H1 (cell line): ENCODE data around the gene ZDHHC5. TPM values are rescaled to one million over a fixed set of nuclear protein-coding genes. Genes with fewer than 3 reads are reported as not detected.

ENCODE experiments used
- CTCF ChIA-PET: fragments of 300-600 bp; sonication (Branson Sonifier 250); formaldehyde crosslinking; loops from one replicate; lab custom pipeline; 2021; ENCODE audit not compliant: partially characterized antibody; lab: Charles Lee
- POLR2A ChIA-PET: fragments of 300-600 bp; sonication (Branson Sonifier 250); formaldehyde crosslinking; loops from one replicate; lab custom pipeline; 2021; ENCODE audit warnings: inconsistent platforms; ENCODE audit not compliant: partially characterized antibody; lab: Charles Lee
- DNase-seq, 2 experiments: peaks; one replicate each; pipeline versions ENCODE4 v3.0.0 to v3.0.0-alpha.2; 2010 to 2022; ENCODE audit warnings: low spot score in 2 of 2, low read depth in 1 of 2, mixed read lengths in 1 of 2
- FAIRE-seq: peaks from 2 replicates; lab custom pipeline; 2011; peaks lifted over from hg19 to GRCh38; lab: Jason Lieb, UNC
- H2AFZ ChIP-seq: 2 replicates; pipeline ENCODE4 v1.8.1; 2012; ENCODE audit warnings: low read length, inconsistent platforms
- H2AK5ac ChIP-seq: 2 replicates; pipeline ENCODE4 v1.6.1; 2013; ENCODE audit warnings: low read depth, low read length
- H2BK120ac ChIP-seq: replicated peaks from 2 replicates; pipeline ENCODE3; 2013; ENCODE audit warnings: low read depth, low read length, inconsistent platforms
- H2BK12ac ChIP-seq: 2 replicates; pipeline ENCODE4 v1.6.1; 2013; ENCODE audit warnings: low read depth, low read length
- H2BK15ac ChIP-seq: 2 replicates; pipeline ENCODE4 v1.6.1; 2013; ENCODE audit warnings: low read length
- H2BK20ac ChIP-seq: 2 replicates; pipeline ENCODE4 v1.6.1; 2013; ENCODE audit warnings: low read length
- H2BK5ac ChIP-seq: 2 replicates; pipeline ENCODE4 v1.6.1; 2013; ENCODE audit warnings: low read depth, low read length
- H3K14ac ChIP-seq: 2 replicates; pipeline ENCODE4 v1.6.1; 2013; ENCODE audit warnings: inconsistent platforms; ENCODE audit not compliant: insufficient read length
- H3K18ac ChIP-seq: 2 replicates; pipeline ENCODE4 v1.6.1; 2013; ENCODE audit warnings: low read length; ENCODE audit errors: extremely low read depth
- H3K23ac ChIP-seq: 2 replicates; pipeline ENCODE4 v1.6.1; 2013; ENCODE audit warnings: inconsistent platforms; ENCODE audit not compliant: insufficient read length
- H3K23me2 ChIP-seq: 2 replicates; pipeline ENCODE4 v1.6.1; 2013; ENCODE audit warnings: low read depth, low read length
- H3K27ac ChIP-seq: 2 replicates; pipeline ENCODE4 v1.6.1; 2011; ENCODE audit warnings: low read depth, low read length, inconsistent platforms
- H3K27me3 ChIP-seq, 4 experiments: replicated peaks in 1 of 4; 1 replicate in 1 of 4; 2 replicates in 3 of 4; pipeline versions ENCODE4 v1.6.1 to v1.8.1; 2011 to 2013; ENCODE audit warnings: low read length in 3 of 4, mild to moderate bottlenecking in 3 of 4, inconsistent platforms in 2 of 4, mixed read lengths in 2 of 4, moderate library complexity in 1 of 4; ENCODE audit not compliant: control insufficient read depth in 3 of 4, insufficient read depth in 3 of 4; ENCODE audit errors: extremely low read depth in 1 of 4
- H3K36me3 ChIP-seq, 4 experiments: 2 replicates each; pipeline versions ENCODE4 v1.6.1 to v1.8.1; 2011 to 2013; ENCODE audit warnings: mild to moderate bottlenecking in 4 of 4, low read length in 3 of 4, moderate library complexity in 2 of 4, control low read depth in 1 of 4, inconsistent platforms in 1 of 4; ENCODE audit not compliant: insufficient read depth in 4 of 4, control insufficient read depth in 2 of 4
- H3K4ac ChIP-seq: replicated peaks from 2 replicates; pipeline ENCODE3; 2013; ENCODE audit warnings: low read length, low read depth, mixed read lengths, inconsistent platforms; ENCODE audit not compliant: insufficient read length
- H3K4me1 ChIP-seq, 4 experiments: replicated peaks in 1 of 4; 1 replicate in 1 of 4; 2 replicates in 3 of 4; pipeline versions ENCODE4 v1.6.1 to v1.8.1; 2011 to 2013; ENCODE audit warnings: low read length in 3 of 4, inconsistent platforms in 2 of 4, mixed read lengths in 1 of 4; ENCODE audit not compliant: insufficient read depth in 4 of 4, control insufficient read depth in 3 of 4
- H3K4me2 ChIP-seq, 2 experiments: 2 replicates each; pipeline versions ENCODE4 v1.6.1 to v1.8.1; 2011 to 2013; ENCODE audit warnings: low read depth in 2 of 2, low read length in 2 of 2, control low read depth in 1 of 2, inconsistent platforms in 1 of 2, mild to moderate bottlenecking in 1 of 2; ENCODE audit not compliant: insufficient read depth in 1 of 2
- H3K4me3 ChIP-seq, 4 experiments: fragments of 200-600, 300-600 bp in 1 of 4; sonication (generic), shearing (Covaris generic), sonication (Bioruptor Twin) in 1 of 4; 2 replicates each; pipeline versions ENCODE4 v1.5.1 to v1.8.1; 2011 to 2016; ENCODE audit warnings: low read length in 4 of 4, low read depth in 3 of 4, control low read depth in 2 of 4, inconsistent platforms in 2 of 4, mild to moderate bottlenecking in 2 of 4, mixed read lengths in 1 of 4, moderate library complexity in 1 of 4; ENCODE audit not compliant: insufficient read depth in 2 of 4; ENCODE audit errors: extremely low read depth in 1 of 4
- H3K56ac ChIP-seq: replicated peaks from 2 replicates; pipeline ENCODE3; 2013; ENCODE audit warnings: low read depth, mild to moderate bottlenecking, mixed read lengths, low read length, inconsistent platforms; ENCODE audit not compliant: insufficient read length
- H3K79me1 ChIP-seq: 2 replicates; pipeline ENCODE4 v1.6.1; 2013; ENCODE audit warnings: low read depth, low read length, control low read depth
- H3K79me2 ChIP-seq, 2 experiments: 2 replicates each; pipeline versions ENCODE4 v1.6.1 to v1.8.1; 2012 to 2013; ENCODE audit warnings: low read length in 2 of 2, mild to moderate bottlenecking in 2 of 2, inconsistent platforms in 1 of 2; ENCODE audit not compliant: insufficient read depth in 2 of 2, control insufficient read depth in 1 of 2
- H3K9ac ChIP-seq, 4 experiments: replicated peaks in 1 of 4; 1 replicate in 1 of 4; 2 replicates in 3 of 4; pipeline versions ENCODE4 v1.6.1 to v1.8.1; 2011 to 2013; ENCODE audit warnings: low read depth in 3 of 4, low read length in 3 of 4, control low read depth in 2 of 4, mild to moderate bottlenecking in 2 of 4, moderate library complexity in 2 of 4, inconsistent platforms in 1 of 4; ENCODE audit errors: extremely low read depth in 1 of 4
- H3K9me3 ChIP-seq, 2 experiments: 2 replicates each; pipeline versions ENCODE4 v1.6.1 to v1.8.1; 2012 to 2013; ENCODE audit warnings: mild to moderate bottlenecking in 2 of 2, moderate library complexity in 2 of 2, control low read depth in 1 of 2, inconsistent platforms in 1 of 2, low read depth in 1 of 2, low read length in 1 of 2, mixed read lengths in 1 of 2; ENCODE audit not compliant: insufficient read depth in 2 of 2
- H4K20me1 ChIP-seq, 2 experiments: replicated peaks in 1 of 2; 2 replicates each; pipeline versions ENCODE3 to v1.8.1; 2011 to 2013; ENCODE audit warnings: inconsistent platforms in 2 of 2, low read length in 2 of 2, mild to moderate bottlenecking in 1 of 2; ENCODE audit not compliant: insufficient read depth in 2 of 2, control insufficient read depth in 1 of 2
- H4K5ac ChIP-seq: 2 replicates; pipeline ENCODE4 v1.6.1; 2013; ENCODE audit warnings: low read length, low read depth, mixed read lengths, inconsistent platforms; ENCODE audit not compliant: insufficient read length
- H4K8ac ChIP-seq: 2 replicates; pipeline ENCODE4 v1.8.0; 2013; ENCODE audit warnings: mild to moderate bottlenecking, moderate library complexity, low read length, inconsistent platforms; ENCODE audit not compliant: insufficient read depth; ENCODE audit errors: extremely low read depth
- H4K91ac ChIP-seq: replicated peaks from 2 replicates; pipeline ENCODE3; 2013; ENCODE audit warnings: low read length, mixed read lengths, inconsistent platforms; ENCODE audit not compliant: insufficient read length
- BRCA1 ChIP-seq: IDR thresholded peaks from 2 replicates; pipeline ENCODE4 v1.6.1; 2012; ENCODE audit warnings: low read depth, low read length, improper control_type of control experiment
- POLR2AphosphoS5 ChIP-seq: IDR thresholded peaks from 2 replicates; pipeline ENCODE4 v1.6.1; 2011; ENCODE audit warnings: low read depth, low read length
- RFX5 ChIP-seq: IDR thresholded peaks from 2 replicates; pipeline ENCODE4 v1.6.1; 2011; ENCODE audit warnings: low read depth, low read length, improper control_type of control experiment, borderline replicate concordance
- SIN3A ChIP-seq, 2 experiments: IDR thresholded peaks in 1 of 2; conservative IDR thresholded peaks in 1 of 2; 2 replicates each; pipeline ENCODE4 v1.6.1; 2011 to 2012; ENCODE audit warnings: low read length in 2 of 2, improper control_type of control experiment in 1 of 2, low read depth in 1 of 2, mild to moderate bottlenecking in 1 of 2
- SIX5 ChIP-seq: IDR thresholded peaks from 2 replicates; pipeline ENCODE4 v1.6.1; 2011; ENCODE audit warnings: mild to moderate bottlenecking, low read depth, low read length
- SP1 ChIP-seq: IDR thresholded peaks from 2 replicates; pipeline ENCODE4 v1.6.1; 2011; ENCODE audit warnings: low read depth, low read length
- SP2 ChIP-seq: IDR thresholded peaks from 2 replicates; pipeline ENCODE4 v1.6.1; 2012; ENCODE audit warnings: mild to moderate bottlenecking, low read length, inconsistent platforms
- SRF ChIP-seq: IDR thresholded peaks from 2 replicates; pipeline ENCODE4 v1.6.1; 2011; ENCODE audit warnings: mild to moderate bottlenecking, low read depth, low read length, moderate library complexity
- TCF12 ChIP-seq: IDR thresholded peaks from 2 replicates; pipeline ENCODE4 v1.6.1; 2011; ENCODE audit warnings: low read depth, mild to moderate bottlenecking, low read length
- WGBS, 2 experiments: shearing (Covaris generic) in 1 of 2; methylation state at CpG; one replicate each; pipeline versions ENCODE4 v1.1.6 to v1.1.7; 2013 to 2015; ENCODE audit warnings: low lambda C conversion rate in 2 of 2, mixed read lengths in 2 of 2, inconsistent platforms in 1 of 2, low coverage in 1 of 2, missing lambda C conversion rate in 1 of 2; ENCODE audit not compliant: insufficient replicate concordance in 2 of 2, insufficient coverage in 1 of 2, insufficient read length in 1 of 2; ENCODE audit errors: extremely low coverage in 1 of 2, missing lambda C conversion rate in 1 of 2; 5-methylcytosine and 5-hydroxymethylcytosine counted together
- polyA plus RNA-seq, 7 experiments: library from polyadenylated mRNA; depleted of rRNA in 3 of 7; stranded (reverse) in 5 of 7; unstranded in 2 of 7; fragments of >200 nt in 5 of 7; fragments of 200-250 nt in 2 of 7; gene quantifications; 1 replicate in 5 of 7; 2 replicates in 1 of 7; 4 replicates in 1 of 7; pipeline versions ENCODE4 v1.2.1 to v1.2.3, GENCODE V29; 2011 to 2013; ENCODE audit warnings: missing spikeins in 2 of 7, mixed read lengths in 2 of 7
- total RNA-seq: library from RNA; stranded (reverse); fragmentation: NEBNext Ultra II Directional; extraction: Animal tissue kit (Norgen Biotek cat#: 25700); gene quantifications from 2 replicates; pipeline ENCODE4 v1.2.1, GENCODE V29; 2021
- TF ChIP-seq, protein P1 (sequence below), 3 experiments: IDR thresholded peaks; 1 replicate in 2 of 3; 2 replicates in 1 of 3; pipeline versions ENCODE4 v1.5.1 to v1.6.1; 2011; ENCODE audit warnings: low read length in 3 of 3, mild to moderate bottlenecking in 3 of 3, inconsistent platforms in 2 of 3, low read depth in 1 of 3, moderate library complexity in 1 of 3; ENCODE audit not compliant: insufficient read depth in 1 of 3; ENCODE audit errors: control extremely low read depth in 1 of 3

ZDHHC5 gene
- total and polyA plus RNA-seq, 2 of the 8 experiments (the other 6 are each of a cell fraction or from before 2014, with no cell fraction given) = 40.0 to 56.3 TPM

DNA sequence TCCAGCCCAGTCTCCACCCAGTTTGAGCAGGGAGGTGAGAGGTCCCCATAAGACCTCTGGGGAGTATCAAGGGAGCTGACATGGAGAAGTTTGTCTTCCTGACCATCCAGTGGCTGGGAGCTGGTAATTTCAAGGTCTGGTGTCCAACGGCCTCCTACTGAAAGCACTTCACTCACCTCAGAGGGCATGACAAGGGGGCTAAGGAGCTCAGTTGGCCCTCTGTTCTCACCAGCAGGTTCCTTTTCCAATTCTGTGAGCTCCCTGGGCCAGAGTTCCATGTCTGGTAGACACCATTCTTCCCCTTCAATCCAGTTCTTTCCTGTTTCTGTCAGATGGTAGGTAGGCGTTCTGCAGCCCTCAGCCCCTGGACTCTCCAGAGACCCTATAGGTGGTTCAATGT, 76.4 kb downstream of the ZDHHC5 start:
- H2BK5ac ChIP-seq = no peak overlapping the region
- H3K4me1 ChIP-seq = peaks cover 0 to 9% (median 3%) of the 10 kb centered on the region in 4 experiments; a peak in 4 of 7 replicates
- no peak overlapping the region for H3K56ac ChIP-seq
- peaks cover 0 to 14% of the 10 kb centered on the region in 2 experiments; a peak in 3 of 4 replicates for H3K79me2 ChIP-seq
- H3K27ac ChIP-seq = no peak overlapping the region
- H3K4me2 ChIP-seq = no peak overlapping the region
- H4K5ac ChIP-seq = no peak overlapping the region
- no peak overlapping the region for H3K14ac ChIP-seq
- no peak overlapping the region for H2AFZ ChIP-seq
- ChIA-PET POLR2A (interaction anchor here (0.7 to 5.8 kb wide), 14 partner anchors 16 to 104 kb away, joined by 3 to 30 read pairs (median 4); partner anchors contain the start of genes CTNND1, MED19 and TMX2), CTCF (interaction anchor here (0.6 to 12.1 kb wide), 8 partner anchors 8 to 63 kb away, joined by 3 to 182 read pairs (median 4); partner anchors contain the start of gene BTBD18)
- DNase-seq = no peak
- no peak overlapping the region for H3K4me3 ChIP-seq
- no peak overlapping the region for H3K23ac ChIP-seq
- no peak overlapping the region for H2BK120ac ChIP-seq
- H3K36me3 ChIP-seq = peaks cover 9 to 31% (median 19%) of the 10 kb centered on the region in 4 experiments
- H2BK15ac ChIP-seq = no peak overlapping the region
- H4K8ac ChIP-seq = no peak overlapping the region
- no peak overlapping the region for H4K91ac ChIP-seq
- H3K4ac ChIP-seq = no peak overlapping the region
- no peaks in the 10 kb centered on the region; the same call in 1 of the 2 replicates for H3K79me1 ChIP-seq
- no peak overlapping the region for H2BK12ac ChIP-seq
- H3K23me2 ChIP-seq = no peaks in the 10 kb centered on the region; the same call in 1 of the 2 replicates
- H2AK5ac ChIP-seq = no peak overlapping the region
- peaks cover 0 to 1% of the 10 kb centered on the region in 2 experiments for H4K20me1 ChIP-seq
- 100% methylated on average over 2 of the region's 2 CpGs; no CpG with 5 or more reads in 1 of the 2 experiments for WGBS, 2 experiments
- H3K18ac ChIP-seq = no peak overlapping the region
- FAIRE-seq = no peak
- no peaks in the 10 kb centered on the region for H3K9me3 ChIP-seq
- no peak overlapping the region for H3K9ac ChIP-seq
- no peak overlapping the region for H2BK20ac ChIP-seq
- H3K27me3 ChIP-seq = no peaks in the 10 kb centered on the region
- TF ChIP-seq BRCA1 = no peak
- TF ChIP-seq RFX5 = no peak
- TF ChIP-seq SIN3A (conservative IDR thresholded peaks at IDR 0.05 in 1 of 2, IDR thresholded peaks at IDR 0.05 in 1 of 2; ENCODE audit: low read depth in 1 of 2, low read length in 2 of 2) = no peak
- 0 out of 2 replicates have a peak, but pooled peaks have one; percentile 43 for TF ChIP-seq POLR2AphosphoS5
- TF ChIP-seq SRF = no peak
- TF ChIP-seq SIX5 = no peak
- no peak for TF ChIP-seq TCF12
- TF ChIP-seq, protein P1, sequence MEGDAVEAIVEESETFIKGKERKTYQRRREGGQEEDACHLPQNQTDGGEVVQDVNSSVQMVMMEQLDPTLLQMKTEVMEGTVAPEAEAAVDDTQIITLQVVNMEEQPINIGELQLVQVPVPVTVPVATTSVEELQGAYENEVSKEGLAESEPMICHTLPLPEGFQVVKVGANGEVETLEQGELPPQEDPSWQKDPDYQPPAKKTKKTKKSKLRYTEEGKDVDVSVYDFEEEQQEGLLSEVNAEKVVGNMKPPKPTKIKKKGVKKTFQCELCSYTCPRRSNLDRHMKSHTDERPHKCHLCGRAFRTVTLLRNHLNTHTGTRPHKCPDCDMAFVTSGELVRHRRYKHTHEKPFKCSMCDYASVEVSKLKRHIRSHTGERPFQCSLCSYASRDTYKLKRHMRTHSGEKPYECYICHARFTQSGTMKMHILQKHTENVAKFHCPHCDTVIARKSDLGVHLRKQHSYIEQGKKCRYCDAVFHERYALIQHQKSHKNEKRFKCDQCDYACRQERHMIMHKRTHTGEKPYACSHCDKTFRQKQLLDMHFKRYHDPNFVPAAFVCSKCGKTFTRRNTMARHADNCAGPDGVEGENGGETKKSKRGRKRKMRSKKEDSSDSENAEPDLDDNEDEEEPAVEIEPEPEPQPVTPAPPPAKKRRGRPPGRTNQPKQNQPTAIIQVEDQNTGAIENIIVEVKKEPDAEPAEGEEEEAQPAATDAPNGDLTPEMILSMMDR (IDR thresholded peaks at IDR 0.05; ENCODE audit: control extremely low read depth in 1 of 3, insufficient read depth in 1 of 3, low read depth in 1 of 3, low read length in 3 of 3) = no peak
- TF ChIP-seq SP2 = no peak
- TF ChIP-seq SP1 = no peak
